IPS-NIHi7 (cell line): ENCODE measurements around the gene NAA20.

ENCODE experiments used
- DNase-seq: peaks from one replicate; pipeline ENCODE4 v3.0.0; 2012; ENCODE audit warnings: mixed read lengths; ENCODE audit errors: extremely low spot score

NAA20 gene

GRCh38 chr20:20073801-20074371, 56.7 kb downstream of the NAA20 start:
- no peak for DNase-seq

DNA sequence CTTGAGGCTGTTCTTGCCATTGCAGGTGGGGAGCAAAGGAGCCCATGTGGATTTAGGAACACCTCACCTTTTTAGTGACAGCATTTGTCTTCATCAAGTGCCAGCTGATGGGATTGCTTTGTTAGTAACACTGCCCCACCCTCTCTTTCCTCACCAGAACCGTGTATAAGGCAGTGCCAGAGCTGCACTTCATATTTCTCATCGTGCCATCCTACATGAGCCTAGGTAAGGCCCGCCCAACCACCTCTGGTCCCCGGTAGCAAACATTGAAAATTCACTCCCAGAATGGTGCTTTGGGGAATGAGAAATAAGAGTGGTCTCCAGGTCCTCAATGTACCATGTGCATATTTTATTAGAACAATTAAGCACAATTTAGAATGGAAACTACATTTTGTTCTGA, 57.9 kb downstream of the NAA20 start:
- no peak for DNase-seq

- no peak for DNase-seq
Observed at GRCh38 chr20:20076297-20077065, 59.3 kb downstream of the NAA20 start.

GRCh38 chr20:20078041-20078440, 60.9 kb downstream of the NAA20 start:
- no peak for DNase-seq

GRCh38 chr20:20079102-20079784, 62.1 kb downstream of the NAA20 start:
- DNase-seq = no peak
